Progenitor cell of endocrine pancreas (in vitro differentiated cells): ENCODE data around the gene LRRC8B. TPM values are rescaled to one million over a fixed set of nuclear protein-coding genes. Genes with fewer than 3 reads are reported as not detected.

Experiments used
- DNase-seq: peaks from one replicate; pipeline ENCODE4 v3.0.0; 2021; ENCODE audit warnings: low spot score; ENCODE audit not compliant: unreplicated experiment
- H3K27ac Mint-ChIP-seq: 2 replicates; pipeline ENCODE4 v1.8.0; 2021; ENCODE audit warnings: mild to moderate bottlenecking, moderate library complexity, mixed read lengths
- H3K27me3 Mint-ChIP-seq: 2 replicates; pipeline ENCODE4 v1.8.0; 2021; ENCODE audit warnings: mixed read lengths
- H3K36me3 Mint-ChIP-seq: 2 replicates; pipeline ENCODE4 v1.8.0; 2022; ENCODE audit warnings: mixed read lengths; ENCODE audit not compliant: insufficient read depth
- H3K4me1 Mint-ChIP-seq: 2 replicates; pipeline ENCODE4 v1.8.0; 2021; ENCODE audit warnings: low read depth, mixed read lengths
- H3K4me3 Mint-ChIP-seq: 2 replicates; pipeline ENCODE4 v1.8.0; 2021; ENCODE audit warnings: low read depth, mild to moderate bottlenecking, moderate library complexity, mixed read lengths
- H3K9me3 Mint-ChIP-seq: 2 replicates; pipeline ENCODE4 v1.8.0; 2021; ENCODE audit warnings: low read depth, mixed read lengths
- total RNA-seq: library from RNA; stranded (reverse); gene quantifications from 2 replicates; pipeline ENCODE4 v1.2.1, GENCODE V29; 2021
- TF ChIP-seq, protein P1 (sequence below): fragments of 200-600 bp; sonication (generic); IDR thresholded peaks from one replicate; pipeline ENCODE4 v1.5.0; 2021; ENCODE audit warnings: antibody characterized with exemption, mild to moderate bottlenecking; ENCODE audit not compliant: unreplicated experiment

LRRC8B gene
- total RNA-seq, 1 donor from 2014 or later: 22.2 TPM

DNA sequence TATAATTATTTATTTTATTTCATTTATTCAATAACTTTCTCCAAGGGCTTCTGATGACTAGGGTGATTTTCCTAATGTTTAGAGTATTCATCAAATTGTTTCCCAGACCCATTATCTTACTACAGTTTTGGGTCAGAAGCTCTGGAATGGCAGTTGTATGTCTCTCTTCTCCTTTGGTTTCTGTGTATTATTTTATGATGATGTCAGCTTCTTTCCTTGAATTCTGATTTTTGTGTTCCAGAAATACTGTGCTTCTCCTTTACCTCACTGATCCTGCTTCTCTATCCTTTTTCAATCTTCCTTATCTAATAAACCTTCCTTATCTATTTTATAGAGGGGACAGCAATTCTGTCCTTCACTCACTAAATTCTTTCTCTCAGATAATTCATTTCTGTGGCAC lies 48.8 kb downstream of the LRRC8B start:
- Mint-ChIP-seq H3K27me3 (no peaks in the 10 kb centered on the region), H3K4me1 (peaks cover 3% of the 10 kb centered on the region), H3K4me3 (no peak overlapping the region)

DNA sequence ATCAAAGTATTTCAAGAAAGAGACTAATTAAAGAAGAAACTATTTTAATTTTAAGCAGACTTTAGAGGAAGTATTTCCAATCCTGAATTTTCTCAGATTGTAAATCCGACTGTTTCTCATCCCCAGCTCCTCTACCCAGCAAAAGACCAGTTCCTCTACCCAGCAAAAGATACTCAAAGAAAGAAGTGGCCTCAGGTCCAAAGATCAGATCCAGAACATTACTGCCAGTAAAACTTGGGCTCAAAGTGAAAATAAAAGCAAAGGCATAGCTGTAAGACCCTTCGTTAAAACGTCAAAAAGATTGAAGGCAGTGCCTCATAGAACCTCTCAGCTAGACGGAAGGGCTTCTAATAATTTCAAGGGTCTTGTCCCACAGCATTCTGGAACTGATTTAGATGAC lies 50.0 kb downstream of the LRRC8B start:
- DNase-seq: no peak
- peaks cover 26% of the 10 kb centered on the region for H3K36me3 Mint-ChIP-seq
- peaks cover 12% of the 10 kb centered on the region for H3K9me3 Mint-ChIP-seq
- H3K27me3 Mint-ChIP-seq: no peaks in the 10 kb centered on the region
- H3K4me1 Mint-ChIP-seq: peaks cover 8% of the 10 kb centered on the region
- TF ChIP-seq, protein P1, sequence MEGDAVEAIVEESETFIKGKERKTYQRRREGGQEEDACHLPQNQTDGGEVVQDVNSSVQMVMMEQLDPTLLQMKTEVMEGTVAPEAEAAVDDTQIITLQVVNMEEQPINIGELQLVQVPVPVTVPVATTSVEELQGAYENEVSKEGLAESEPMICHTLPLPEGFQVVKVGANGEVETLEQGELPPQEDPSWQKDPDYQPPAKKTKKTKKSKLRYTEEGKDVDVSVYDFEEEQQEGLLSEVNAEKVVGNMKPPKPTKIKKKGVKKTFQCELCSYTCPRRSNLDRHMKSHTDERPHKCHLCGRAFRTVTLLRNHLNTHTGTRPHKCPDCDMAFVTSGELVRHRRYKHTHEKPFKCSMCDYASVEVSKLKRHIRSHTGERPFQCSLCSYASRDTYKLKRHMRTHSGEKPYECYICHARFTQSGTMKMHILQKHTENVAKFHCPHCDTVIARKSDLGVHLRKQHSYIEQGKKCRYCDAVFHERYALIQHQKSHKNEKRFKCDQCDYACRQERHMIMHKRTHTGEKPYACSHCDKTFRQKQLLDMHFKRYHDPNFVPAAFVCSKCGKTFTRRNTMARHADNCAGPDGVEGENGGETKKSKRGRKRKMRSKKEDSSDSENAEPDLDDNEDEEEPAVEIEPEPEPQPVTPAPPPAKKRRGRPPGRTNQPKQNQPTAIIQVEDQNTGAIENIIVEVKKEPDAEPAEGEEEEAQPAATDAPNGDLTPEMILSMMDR: no peak
- no peak overlapping the region for H3K4me3 Mint-ChIP-seq
- H3K27ac Mint-ChIP-seq: no peak overlapping the region

More for the DNA sequence above, 48.8 kb downstream of the LRRC8B start:
- no peak for DNase-seq
- TF ChIP-seq, protein P1: no peak
- Mint-ChIP-seq H3K9me3 (peaks cover 12% of the 10 kb centered on the region), H3K36me3 (peaks cover 27% of the 10 kb centered on the region), H3K27ac (no peak overlapping the region)

DNA sequence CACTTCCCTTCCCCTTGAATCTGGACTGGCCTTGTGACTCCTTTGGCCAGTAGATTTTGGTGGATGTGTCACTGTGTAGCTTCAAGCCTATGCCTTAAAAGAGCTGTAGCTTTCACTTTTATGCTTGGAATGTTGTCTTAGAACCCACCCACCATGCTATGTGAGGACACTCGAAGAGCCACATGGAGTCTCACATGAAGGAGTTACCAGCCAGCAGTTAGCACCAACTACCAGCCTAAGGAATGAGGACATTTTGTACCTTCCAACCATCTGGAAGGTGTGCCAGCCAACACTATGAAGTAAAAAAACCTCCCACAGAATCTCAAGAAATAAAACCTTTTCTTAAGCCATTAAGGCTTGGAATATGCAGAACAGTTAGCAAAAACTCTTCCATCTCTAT lies 50.6 kb downstream of the LRRC8B start:
- DNase-seq: no peak
- no peak overlapping the region for H3K27ac Mint-ChIP-seq
- H3K4me1 Mint-ChIP-seq: peaks cover 12% of the 10 kb centered on the region
- no peaks in the 10 kb centered on the region for H3K27me3 Mint-ChIP-seq
- H3K36me3 Mint-ChIP-seq: peaks cover 26% of the 10 kb centered on the region
- H3K9me3 Mint-ChIP-seq: peaks cover 11% of the 10 kb centered on the region
- no peak overlapping the region for H3K4me3 Mint-ChIP-seq
- TF ChIP-seq, protein P1: no peak

DNA sequence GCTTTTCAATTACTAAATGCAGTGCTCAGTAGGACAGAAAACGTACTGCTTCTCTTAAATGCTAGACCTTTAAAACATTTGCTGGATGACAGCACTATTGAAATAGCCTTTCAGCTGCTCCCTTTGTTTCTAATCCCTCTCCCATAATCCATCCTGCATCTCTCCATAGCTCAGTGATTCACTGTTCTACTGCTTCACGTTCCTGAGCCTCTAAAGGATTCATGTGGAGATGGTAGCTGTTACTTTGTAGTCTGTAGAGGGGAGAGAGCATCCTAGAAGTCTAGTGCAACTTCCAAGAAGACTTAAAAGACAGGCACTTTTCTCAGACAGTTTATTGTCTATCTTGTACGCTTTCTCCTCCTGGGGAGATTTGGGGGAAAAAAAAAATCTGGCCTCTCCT lies 51.4 kb downstream of the LRRC8B start:
- peaks cover 3% of the 10 kb centered on the region for H3K9me3 Mint-ChIP-seq
- TF ChIP-seq, protein P1: no peak
- H3K36me3 Mint-ChIP-seq: peaks cover 20% of the 10 kb centered on the region
- no peak for DNase-seq
- H3K4me1 Mint-ChIP-seq: peaks cover 12% of the 10 kb centered on the region
- H3K27ac Mint-ChIP-seq: no peak overlapping the region
- H3K4me3 Mint-ChIP-seq: no peak overlapping the region
- H3K27me3 Mint-ChIP-seq: no peaks in the 10 kb centered on the region

DNA sequence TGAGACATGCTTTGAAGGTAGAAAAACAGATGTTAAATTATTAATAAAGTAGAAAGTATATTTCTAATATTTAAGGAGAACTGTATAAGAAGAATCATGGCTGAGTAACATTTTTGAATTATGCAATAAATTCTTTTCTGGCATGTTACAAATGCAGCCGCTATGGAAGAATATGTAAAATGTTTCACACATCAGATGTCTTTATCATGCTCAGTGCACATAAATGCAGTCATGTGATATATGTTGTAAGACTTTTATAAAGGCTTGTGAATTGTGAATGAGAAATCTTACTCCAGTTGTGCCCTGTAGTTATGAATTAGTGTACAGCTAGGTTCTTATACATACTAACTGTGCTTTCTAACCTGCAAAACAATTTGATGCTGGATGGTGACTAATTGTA lies 53.5 kb downstream of the LRRC8B start:
- H3K9me3 Mint-ChIP-seq: no peaks in the 10 kb centered on the region
- no peak overlapping the region for H3K27ac Mint-ChIP-seq
- H3K27me3 Mint-ChIP-seq: no peaks in the 10 kb centered on the region
- no peak for DNase-seq
- H3K4me3 Mint-ChIP-seq: no peak overlapping the region
- peaks cover 12% of the 10 kb centered on the region for H3K4me1 Mint-ChIP-seq
- peaks cover 15% of the 10 kb centered on the region for H3K36me3 Mint-ChIP-seq
- TF ChIP-seq, protein P1: no peak
